Ureter (tissue), 1 donor: Measurements from ENCODE around the gene TALDO1. TPM values are rescaled to one million over a fixed set of nuclear protein-coding genes. Genes with fewer than 3 reads are reported as not detected.
"Not testable (repeated sequence)": the region's sequence is repeated elsewhere in the genome, so short reads cannot be mapped to it uniquely, and the experiment has no call there.

Source experiments
- DNase-seq: peaks from one replicate; pipeline ENCODE4 v3.0.0-alpha.2; 2020; ENCODE audit warnings: low spot score
- total RNA-seq: library from RNA; stranded (reverse); gene quantifications from one replicate; pipeline ENCODE4 v1.2.4, GENCODE V29; 2023
- donor health status: DM: yes; HTN: yes; CAD: no.

TALDO1 gene
- total RNA-seq, 1 donor from 2014 or later: 172 TPM

DNA sequence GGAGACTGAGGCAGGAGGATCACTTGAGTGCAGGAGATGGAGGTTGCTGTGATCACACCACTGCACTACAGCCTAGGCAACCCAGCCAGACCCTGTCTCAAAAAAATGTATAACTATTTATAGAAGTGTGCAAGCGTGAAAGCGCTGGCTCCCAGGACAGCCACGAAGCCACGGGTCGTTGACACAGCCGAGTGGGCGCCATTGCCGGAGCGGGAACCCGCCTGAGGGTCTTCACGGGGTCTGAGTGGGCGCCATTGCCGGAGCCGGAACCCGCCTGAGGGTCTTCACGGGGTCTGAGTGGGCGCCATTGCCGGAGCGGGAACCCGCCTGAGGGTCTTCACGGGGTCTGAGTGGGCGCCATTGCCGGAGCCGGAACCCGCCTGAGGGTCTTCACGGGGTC is 12.7 kb upstream of the TALDO1 start:
- DNase-seq: not testable (repeated sequence)

- DNase-seq: no peak
These were observed 9.9 kb upstream of the TALDO1 start for GRCh38 chr11:737366-737765.

DNA sequence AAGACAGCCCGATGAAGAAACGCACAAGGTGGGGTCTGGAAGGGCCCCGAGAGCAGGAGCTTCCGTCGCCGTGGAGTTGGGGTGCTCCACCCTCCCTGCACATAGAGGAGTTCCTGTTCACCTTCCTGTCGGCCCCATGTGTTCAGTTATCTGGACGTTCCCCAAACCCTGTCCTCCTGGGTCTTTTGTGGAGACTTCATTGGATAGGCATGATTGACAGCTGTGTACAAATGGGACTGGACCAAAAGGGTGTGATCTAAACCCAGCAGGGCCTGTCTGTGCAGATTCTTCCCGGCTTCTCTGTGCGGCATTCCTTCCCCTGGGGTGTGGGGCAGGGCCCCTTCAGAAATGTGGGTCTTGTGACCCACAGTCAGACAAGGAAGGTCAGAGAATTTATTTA is 9.4 kb upstream of the TALDO1 start:
- peak; percentile 61 for DNase-seq

- DNase-seq: no peak
These were observed 5.1 kb upstream of the TALDO1 start for GRCh38 chr11:742156-742546.

- DNase-seq: no peak
These were observed 4.6 kb upstream of the TALDO1 start for GRCh38 chr11:742571-743201.

DNA sequence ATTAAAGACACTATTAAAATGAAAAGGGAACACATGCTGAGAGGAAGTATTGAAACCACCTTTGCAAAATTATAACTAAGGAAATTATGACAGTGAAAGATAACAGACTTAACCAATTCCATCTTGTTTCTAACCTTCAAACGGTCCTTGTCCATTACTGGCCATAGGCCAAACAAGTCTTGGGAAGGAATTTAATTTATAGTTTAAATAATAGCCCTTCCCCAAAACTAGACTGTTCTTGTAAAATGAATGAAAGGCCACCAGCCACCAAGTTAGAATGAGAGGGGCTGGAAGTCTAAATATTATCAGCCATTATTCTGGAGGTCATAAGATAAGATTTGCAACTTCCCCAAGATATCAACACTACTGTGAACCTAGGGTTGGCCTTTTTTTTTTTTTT is 1.8 kb upstream of the TALDO1 start:
- no peak for DNase-seq

DNA sequence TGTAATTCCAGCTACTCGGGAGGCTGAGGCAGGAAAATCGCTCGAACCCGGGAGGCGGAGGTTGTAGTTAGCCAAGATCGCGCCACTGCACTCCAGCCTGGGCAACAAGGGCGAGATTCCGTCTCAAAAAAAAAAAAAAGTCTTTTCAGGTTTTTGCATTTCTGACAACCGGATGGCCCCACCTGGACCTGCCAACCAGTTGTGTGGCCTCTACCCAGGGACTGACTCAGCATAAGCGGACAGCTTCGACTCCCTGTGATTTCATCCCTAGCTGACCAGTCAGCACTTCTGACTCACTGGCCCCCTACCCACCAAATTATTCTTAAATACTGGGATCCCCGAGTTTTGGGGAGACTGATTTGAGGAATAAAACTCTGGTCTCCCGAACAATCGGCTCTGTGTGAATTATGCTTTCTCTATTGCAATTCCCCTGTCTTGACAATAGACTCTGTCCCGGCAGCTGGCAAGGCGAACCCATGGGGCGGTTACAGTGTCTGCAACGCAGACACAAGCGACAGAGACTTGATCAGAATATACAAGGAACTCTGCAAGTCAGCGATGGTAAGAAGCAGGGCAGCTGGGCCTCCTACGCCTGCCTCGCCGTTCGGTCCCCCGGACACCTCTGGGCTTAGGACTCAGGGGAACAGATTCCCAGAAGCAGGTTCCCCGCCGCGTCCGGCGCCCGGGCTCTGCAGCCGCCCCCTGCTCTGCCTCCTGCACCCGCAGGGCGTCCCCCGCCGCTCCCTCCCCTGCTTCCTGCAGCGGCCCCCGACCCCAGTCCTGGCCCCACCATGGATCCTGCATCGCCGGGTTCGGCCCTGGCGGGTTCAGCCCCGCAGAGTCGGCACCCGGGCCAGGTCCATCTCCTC is 741 bp upstream of the TALDO1 start:
- no peak for DNase-seq

DNA sequence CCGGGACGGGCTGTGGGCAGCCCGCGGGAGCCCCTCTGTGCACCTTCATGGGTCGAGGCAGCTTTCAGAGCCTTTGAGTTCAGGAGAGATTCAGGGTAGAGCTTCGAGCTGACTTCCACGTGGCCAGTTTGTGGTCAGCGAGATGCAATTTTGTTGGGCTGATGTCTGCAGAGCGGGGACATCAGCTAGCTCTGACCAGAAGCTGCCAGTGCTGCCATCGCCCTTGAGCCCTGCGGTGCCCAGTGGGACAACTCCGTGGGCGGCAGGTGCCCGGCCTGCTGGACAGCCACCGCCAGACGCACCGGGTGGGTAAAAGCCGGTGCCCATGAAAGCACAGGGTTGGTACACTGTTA is 719 bp downstream of the TALDO1 start:
- DNase-seq: no peak

DNA sequence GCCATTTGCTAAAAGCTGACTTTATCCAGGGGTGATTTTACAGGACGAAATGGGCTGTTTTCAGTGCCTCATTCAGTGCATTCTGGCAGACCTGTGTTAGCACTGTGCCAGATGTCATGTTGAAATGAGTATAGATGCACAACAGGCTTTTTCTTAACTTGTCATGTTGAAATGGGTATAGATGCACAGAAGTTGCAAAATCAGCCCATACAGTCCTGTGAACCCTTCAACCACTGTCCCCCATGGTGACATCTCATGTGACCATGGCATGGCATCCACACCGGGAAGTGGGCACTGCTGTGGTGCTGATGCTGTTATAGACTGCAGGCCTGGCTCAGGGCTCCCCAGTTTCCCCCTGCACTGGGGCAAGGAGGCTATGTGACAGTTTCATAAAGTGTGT is 2.5 kb downstream of the TALDO1 start:
- DNase-seq: no peak

GRCh38 chr11:760236-760635 is 13.0 kb downstream of the TALDO1 start:
- DNase-seq: no peak

- no peak for DNase-seq
These were observed 14.4 kb downstream of the TALDO1 start for GRCh38 chr11:761526-762108.

- no peak for DNase-seq
These were observed 15.3 kb downstream of the TALDO1 start for GRCh38 chr11:762421-763072.

DNA sequence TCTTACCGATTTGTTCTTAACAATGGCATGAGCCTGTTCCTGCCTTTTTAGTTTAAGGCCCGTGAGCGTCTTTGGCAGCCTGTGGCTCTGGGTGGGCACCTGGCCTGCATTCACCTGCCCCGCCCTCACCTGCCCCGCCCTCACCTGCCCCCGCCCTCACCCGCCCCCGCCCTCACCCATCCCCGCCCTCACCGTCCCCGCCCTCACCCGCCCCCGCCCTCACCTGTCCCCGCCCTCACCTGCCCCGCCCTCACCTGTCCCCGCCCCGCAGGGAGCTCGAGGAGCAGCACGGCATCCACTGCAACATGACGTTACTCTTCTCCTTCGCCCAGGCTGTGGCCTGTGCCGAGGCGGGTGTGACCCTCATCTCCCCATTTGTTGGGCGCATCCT is 15.8 kb downstream of the TALDO1 start:
- DNase-seq: no peak

DNA sequence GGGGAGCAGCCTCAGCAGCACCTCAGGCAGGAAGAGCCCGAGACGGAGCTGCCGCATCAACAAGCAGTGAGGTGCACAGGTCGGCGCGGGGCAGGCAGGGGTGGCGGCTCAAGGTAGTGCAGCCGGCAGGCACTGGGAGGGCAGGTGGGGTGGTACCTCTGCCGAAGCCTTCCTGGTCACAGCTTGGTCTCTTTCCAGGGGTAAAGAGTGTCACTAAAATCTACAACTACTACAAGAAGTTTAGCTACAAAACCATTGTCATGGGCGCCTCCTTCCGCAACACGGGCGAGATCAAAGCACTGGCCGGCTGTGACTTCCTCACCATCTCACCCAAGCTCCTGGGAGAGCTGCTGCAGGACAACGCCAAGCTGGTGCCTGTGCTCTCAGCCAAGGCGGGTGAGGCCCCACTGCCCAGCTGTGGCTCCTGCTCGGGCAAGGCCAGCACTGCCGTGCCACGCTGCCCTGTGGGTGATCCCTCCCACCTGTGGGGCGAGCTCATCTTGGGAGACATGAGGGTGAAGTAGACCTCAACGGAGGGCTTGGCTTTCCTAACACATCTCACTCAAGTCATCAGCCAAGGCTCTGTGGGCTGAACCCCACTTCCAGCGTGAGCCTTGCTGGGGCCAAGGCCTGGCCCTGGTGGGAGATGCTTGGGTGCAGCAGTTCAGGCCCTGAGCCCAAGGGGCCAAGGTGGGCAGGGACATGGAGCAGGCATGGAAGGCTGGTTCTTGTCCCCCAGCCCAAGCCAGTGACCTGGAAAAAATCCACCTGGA is 16.5 kb downstream of the TALDO1 start:
- no peak for DNase-seq

DNA sequence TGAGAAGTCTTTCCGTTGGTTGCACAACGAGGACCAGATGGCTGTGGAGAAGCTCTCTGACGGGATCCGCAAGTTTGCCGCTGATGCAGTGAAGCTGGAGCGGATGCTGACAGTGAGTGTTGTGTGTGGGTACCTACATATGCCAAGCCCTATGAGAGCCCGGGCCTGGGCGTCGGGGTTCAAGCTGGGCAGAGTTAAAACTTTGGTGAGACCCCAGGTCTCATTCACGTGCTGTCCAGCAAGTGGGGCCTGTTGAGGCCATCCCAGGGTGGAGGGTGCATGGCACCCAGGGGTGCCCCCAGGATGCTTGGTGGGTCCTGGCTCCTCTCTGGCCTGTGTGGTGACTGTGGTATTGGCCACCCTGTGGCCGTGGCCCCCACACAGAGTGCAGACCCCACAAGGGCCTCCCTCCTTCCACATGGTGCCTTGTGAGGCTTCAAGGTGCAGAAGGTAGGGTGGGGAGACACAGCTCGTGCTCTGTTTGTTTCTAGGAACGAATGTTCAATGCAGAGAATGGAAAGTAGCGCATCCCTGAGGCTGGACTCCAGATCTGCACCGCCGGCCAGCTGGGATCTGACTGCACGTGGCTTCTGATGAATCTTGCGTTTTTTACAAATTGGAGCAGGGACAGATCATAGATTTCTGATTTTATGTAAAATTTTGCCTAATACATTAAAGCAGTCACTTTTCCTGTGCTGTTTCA is 17.2 kb downstream of the TALDO1 start:
- DNase-seq: no peak

DNA sequence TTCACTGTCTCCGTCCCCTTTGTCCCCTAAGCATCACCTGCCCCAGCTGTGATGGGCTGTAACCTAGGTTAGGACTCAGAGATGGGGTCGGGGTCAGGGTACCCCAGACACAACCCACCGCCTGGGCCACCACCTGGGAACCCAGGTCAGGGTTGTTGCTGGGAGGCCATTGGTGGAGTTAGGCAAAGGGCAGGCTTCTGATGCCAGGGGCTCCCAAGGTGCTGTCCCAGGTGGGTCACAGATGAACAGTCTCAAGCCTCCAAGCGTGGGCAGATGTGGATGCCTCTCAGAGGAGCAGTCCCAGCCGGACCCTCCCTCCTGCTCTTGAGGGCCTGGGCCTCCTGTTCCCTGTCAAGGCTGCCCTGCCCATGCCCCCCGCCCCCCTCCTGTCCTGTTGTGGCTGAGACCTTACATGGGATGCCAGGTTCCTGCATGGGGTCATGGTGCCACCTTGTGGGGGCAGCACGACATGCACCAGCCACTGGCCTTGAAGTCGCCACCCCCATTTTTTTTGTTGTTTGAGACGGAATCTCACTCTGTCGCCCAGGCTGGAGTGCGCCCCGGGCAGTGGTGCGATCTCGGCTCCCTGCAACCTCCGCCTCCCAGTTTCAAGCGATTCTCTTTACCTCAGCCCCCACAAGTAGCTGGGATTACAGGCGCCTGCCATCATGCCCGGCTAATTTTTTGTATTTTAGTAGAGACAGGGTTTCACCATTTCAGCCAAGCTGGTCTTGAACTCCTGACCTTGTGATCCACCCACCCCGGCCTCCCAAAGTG is 17.9 kb downstream of the TALDO1 start:
- peak; percentile 57 for DNase-seq

DNA sequence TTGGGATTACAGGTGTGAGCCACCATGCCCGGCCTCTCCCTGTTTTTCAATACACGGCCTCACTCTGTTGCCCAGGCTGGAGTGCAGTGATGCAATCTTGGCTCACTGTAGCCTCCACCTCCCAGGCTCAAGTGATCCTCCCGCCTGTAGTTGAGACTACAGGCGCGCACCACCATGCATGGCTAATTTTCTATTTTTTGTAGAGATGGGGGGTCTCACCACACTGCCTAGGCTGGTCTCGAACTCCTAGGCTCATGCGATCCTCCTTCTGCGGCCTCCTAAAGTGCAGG is 18.5 kb downstream of the TALDO1 start:
- DNase-seq: no peak

DNA sequence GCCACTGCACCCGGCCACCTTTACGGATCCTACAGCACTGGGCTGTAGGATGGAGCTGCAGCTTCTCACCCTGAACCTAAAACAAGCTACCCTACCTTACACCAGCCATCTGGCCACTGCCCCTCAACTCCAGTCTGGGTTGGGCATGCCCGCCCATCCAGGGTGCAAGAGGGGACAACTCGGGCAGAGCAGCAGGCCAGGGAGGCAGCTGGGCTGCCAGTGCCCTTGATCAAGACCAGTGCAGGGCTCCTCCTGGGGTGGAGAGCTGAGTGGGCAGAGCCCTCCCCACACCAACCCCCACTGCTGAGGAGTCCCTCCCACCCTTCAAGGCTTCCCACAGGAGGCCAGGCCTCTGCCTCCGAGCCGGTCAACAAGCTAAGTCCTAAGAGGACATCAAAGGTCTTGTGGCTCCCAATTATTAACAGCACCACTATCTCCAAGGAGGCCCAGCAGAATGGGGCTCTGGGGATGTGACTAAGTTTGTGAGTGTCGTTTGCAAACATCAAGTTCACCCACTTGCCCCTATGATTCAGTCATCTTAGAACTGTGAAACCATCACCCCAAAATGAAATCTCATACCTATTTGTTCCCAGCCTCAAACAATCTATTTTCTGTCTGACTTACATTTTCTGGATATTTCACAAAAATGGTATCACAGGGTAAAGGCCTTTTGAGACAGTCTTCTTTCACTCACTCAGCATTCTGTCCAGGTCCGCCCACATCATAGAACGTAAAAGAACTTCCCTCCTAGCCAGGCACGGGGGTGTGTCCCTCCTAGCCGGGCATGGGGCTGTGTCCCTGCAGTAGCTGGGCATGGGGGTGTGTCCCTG is 19.1 kb downstream of the TALDO1 start:
- DNase-seq: no peak

DNA sequence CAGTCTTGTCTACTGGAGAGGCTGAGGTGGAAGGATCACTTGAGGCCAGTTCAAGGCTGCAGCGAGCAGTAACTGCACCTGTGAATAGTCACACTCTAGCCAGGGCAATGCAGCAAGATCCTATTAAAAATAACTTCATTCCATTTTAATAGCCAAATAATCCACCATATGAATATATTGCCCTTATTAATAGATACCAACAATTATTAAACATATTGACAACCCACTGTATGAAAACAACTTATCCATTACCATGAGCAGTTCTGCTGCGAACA is 19.6 kb downstream of the TALDO1 start:
- DNase-seq: no peak

- DNase-seq: no peak
These were observed 20.0 kb downstream of the TALDO1 start for GRCh38 chr11:767238-767637.
